ENCODE measurements around the gene CHCHD4.

DNA sequence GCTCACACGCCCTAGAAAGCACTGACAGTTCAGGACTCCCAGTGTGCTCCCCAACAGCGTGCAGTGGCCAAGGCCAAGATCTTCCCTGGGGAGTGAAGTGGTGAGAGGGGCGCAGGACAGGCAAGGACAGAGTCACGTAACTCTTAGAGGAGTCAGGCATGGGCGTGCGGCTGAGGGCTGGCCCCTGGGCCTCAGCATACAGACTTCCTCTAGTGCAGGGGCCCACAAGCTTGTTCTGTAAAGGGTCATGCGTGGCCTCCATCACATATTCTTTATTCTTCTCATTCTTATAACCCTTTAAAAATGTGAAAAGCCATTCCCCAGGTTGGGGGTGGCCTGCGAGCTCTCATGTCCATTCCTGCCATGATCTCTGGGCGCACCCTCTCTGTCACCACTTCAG lies 25.4 kb upstream of the CHCHD4 start:
- no peak for TF ChIP-seq POLR2AphosphoS5 (IDR thresholded peaks at IDR 0.05; ENCODE audit: low read depth, low read length)
- TF ChIP-seq SIN3A (IDR thresholded peaks at IDR 0.05; ENCODE audit: borderline replicate concordance, insufficient read depth, low read length) = no peak

Data from PFSK-1 (cell line).